Mesendoderm (in vitro differentiated cells): ENCODE measurements around the gene TBC1D8B. TPM values are rescaled to one million over a fixed set of nuclear protein-coding genes. Genes with fewer than 3 reads are reported as not detected.
"Not testable (repeated sequence)": the region's sequence is repeated elsewhere in the genome, so short reads cannot be mapped to it uniquely, and the experiment has no call there.

Experiments
- DNase-seq: peaks from one replicate; pipeline ENCODE4 v3.0.0; 2013
- H2AK5ac ChIP-seq: 2 replicates; pipeline ENCODE4 v1.6.1; 2013; ENCODE audit warnings: low read length, inconsistent platforms
- H2BK120ac ChIP-seq: 2 replicates; pipeline ENCODE4 v1.6.1; 2013; ENCODE audit warnings: low read depth, mild to moderate bottlenecking, low read length, moderate library complexity, mixed read lengths
- H2BK15ac ChIP-seq: replicated peaks from 2 replicates; pipeline ENCODE4 v1.6.1; 2013; ENCODE audit warnings: low read depth, mild to moderate bottlenecking, moderate library complexity
- H2BK5ac ChIP-seq: 2 replicates; pipeline ENCODE4 v1.6.1; 2013; ENCODE audit warnings: low read length, inconsistent platforms
- H3K18ac ChIP-seq: 2 replicates; pipeline ENCODE4 v1.6.1; 2013; ENCODE audit warnings: mild to moderate bottlenecking, low read length, mixed read lengths
- H3K23ac ChIP-seq: one replicate; pipeline ENCODE4 v1.6.1; 2013; ENCODE audit warnings: low read length
- H3K27ac ChIP-seq: 2 replicates; pipeline ENCODE4 v1.5.1; 2013; ENCODE audit warnings: low read depth, mild to moderate bottlenecking, inconsistent platforms, low read length, moderate library complexity
- H3K27me3 ChIP-seq: 2 replicates; pipeline ENCODE4 v1.6.1; 2013; ENCODE audit warnings: low read length, control low read depth, mild to moderate bottlenecking, inconsistent platforms; ENCODE audit not compliant: insufficient read depth, poor library complexity
- H3K36me3 ChIP-seq: 2 replicates; pipeline ENCODE4 v1.6.1; 2013; ENCODE audit warnings: low read length, inconsistent platforms; ENCODE audit not compliant: control insufficient read depth, insufficient read depth
- H3K4ac ChIP-seq: one replicate; pipeline ENCODE4 v1.6.1; 2013; ENCODE audit warnings: low read depth, mild to moderate bottlenecking, low read length, moderate library complexity
- H3K4me1 ChIP-seq: 2 replicates; pipeline ENCODE4 v1.6.1; 2013; ENCODE audit warnings: low read depth, low read length, inconsistent platforms; ENCODE audit not compliant: control insufficient read depth
- H3K4me2 ChIP-seq: 2 replicates; pipeline ENCODE4 v1.6.1; 2013; ENCODE audit warnings: low read length
- H3K4me3 ChIP-seq: 2 replicates; pipeline ENCODE4 v1.5.1; 2013; ENCODE audit warnings: mild to moderate bottlenecking, low read length
- H3K56ac ChIP-seq: one replicate; pipeline ENCODE4 v1.6.1; 2013; ENCODE audit warnings: low read length
- H3K79me1 ChIP-seq: 2 replicates; pipeline ENCODE4 v1.6.1; 2013; ENCODE audit warnings: low read length, inconsistent platforms
- H3K79me2 ChIP-seq: 2 replicates; pipeline ENCODE4 v1.6.1; 2013; ENCODE audit warnings: mild to moderate bottlenecking, low read length; ENCODE audit not compliant: control insufficient read depth, insufficient read depth
- H3K9ac ChIP-seq: 2 replicates; pipeline ENCODE4 v1.6.1; 2013; ENCODE audit warnings: low read length, inconsistent platforms
- H4K5ac ChIP-seq: one replicate; pipeline ENCODE4 v1.6.1; 2013; ENCODE audit warnings: low read length
- H4K8ac ChIP-seq: one replicate; pipeline ENCODE4 v1.6.1; 2013; ENCODE audit warnings: low read depth, mild to moderate bottlenecking, control low read depth, low read length, moderate library complexity
- WGBS: extraction: QIAGEN DNeasy Blood & Tissue Kit; methylation state at CpG from one replicate; pipeline ENCODE4 v1.1.7; 2013; ENCODE audit warnings: low lambda C conversion rate, missing lambda C conversion rate; ENCODE audit not compliant: insufficient coverage; ENCODE audit errors: extremely low coverage; 5-methylcytosine and 5-hydroxymethylcytosine counted together
- polyA plus RNA-seq, 2 experiments: library from polyadenylated mRNA; stranded (reverse); fragments of 200-250 nt; gene quantifications; one replicate each; pipeline ENCODE4 v1.2.3, GENCODE V29; 2013

TBC1D8B gene
- 3.4 TPM for polyA plus RNA-seq (2013, experiment 1 of 2)
- polyA plus RNA-seq (2013, experiment 2 of 2) = 3.7 TPM

DNA sequence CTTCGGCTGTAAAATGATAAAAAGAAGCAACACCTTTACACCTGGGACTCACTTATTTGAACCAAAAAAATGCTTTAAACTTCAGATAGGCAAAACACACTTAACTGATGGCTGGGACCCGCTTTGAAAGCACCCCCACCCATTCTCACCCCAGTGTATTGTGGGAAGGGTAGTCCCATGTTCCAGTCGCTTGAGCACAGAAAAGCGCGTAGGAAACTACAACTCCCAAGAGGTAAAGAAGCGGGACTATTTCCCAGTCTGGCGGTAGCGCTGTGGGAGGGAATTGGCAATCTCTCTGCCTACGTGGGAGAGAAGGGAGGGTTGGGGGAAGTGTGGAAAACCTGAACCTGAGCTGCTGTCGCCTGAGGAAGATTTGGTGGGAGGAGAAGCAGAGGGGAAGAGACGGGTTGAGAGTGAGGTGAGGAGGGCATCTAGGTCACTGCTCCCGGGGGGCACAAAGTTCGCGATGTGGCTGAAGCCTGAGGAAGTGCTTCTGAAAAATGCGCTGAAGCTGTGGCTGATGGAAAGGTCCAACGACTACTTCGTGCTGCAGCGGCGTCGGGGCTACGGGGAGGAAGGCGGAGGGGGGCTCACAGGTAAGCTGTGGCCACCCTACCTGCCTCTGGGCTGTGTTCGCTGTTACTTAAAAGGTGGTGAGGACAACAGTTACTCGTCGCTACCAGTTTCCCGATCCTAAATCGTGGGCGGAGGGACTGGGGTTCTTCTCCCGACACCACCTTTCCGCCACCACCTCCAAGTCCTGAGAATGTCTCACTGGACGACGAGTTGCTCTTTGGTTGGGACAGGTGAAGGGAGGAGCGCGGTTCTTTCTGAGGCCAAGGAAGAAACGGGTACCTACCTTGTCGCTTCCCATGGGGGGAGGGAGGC, at the start of gene TBC1D8B:
Gene TBC1D8B, plus strand, starts transcription at position 286 of the 888 bp plus-strand sequence. Its CDS starts 181 bp downstream, at position 467.
- Histone ChIP-seq H2BK15ac (no peak within 1 kb of the TSS), H2AK5ac (no peak within 1 kb of the TSS), H3K56ac (peak within 1 kb of the TSS; percentile 89), H3K79me2 (no peaks in the 10 kb centered on the region), H3K4me2 (peak within 1 kb of the TSS; percentile 67), H3K9ac (peak within 1 kb of the TSS; percentile 74), H3K23ac (no peak within 1 kb of the TSS), H3K4me3 (peak within 1 kb of the TSS; percentile 77), H3K27me3 (no peaks in the 10 kb centered on the region), H4K8ac (no peak within 1 kb of the TSS), H3K79me1 (no peaks in the 10 kb centered on the region), H3K4ac (no peak within 1 kb of the TSS), H3K36me3 (no peaks in the 10 kb centered on the region), H2BK5ac (no peak within 1 kb of the TSS), H4K5ac (no peak within 1 kb of the TSS), H3K27ac (no peak within 1 kb of the TSS), H3K18ac (no peak within 1 kb of the TSS), H2BK120ac (no peak within 1 kb of the TSS), H3K4me1 (no peaks in the 10 kb centered on the region)
- DNase-seq = peak; percentile 96
- WGBS = no CpG with 5 or more reads among the region's 36 CpGs

DNA sequence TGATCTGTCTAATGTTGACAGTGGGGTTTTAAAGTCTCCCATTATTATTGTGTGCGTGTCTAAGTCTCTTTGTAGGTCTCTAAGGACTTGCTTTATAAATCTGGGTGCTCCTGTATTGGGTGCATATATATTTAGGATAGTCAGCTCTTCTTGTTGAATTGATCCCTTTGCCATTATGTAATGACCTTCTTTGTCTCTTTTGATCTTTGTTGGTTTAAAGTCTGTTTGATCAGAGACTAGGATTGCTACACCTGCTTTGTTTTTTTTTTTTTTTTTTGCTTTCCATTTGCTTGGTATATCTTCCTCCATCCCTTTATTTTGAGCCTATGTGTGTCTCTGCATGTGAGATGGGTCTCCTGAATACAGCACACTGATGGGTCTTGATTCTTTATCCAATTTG, 33.2 kb upstream of the TBC1D8B start:
- not testable (repeated sequence) for H3K4me3 ChIP-seq, H2BK15ac ChIP-seq, H2BK120ac ChIP-seq, H3K18ac ChIP-seq, H3K4ac ChIP-seq, H3K36me3 ChIP-seq, H3K4me1 ChIP-seq, H3K79me1 ChIP-seq, H3K9ac ChIP-seq, DNase-seq, H3K56ac ChIP-seq, H3K79me2 ChIP-seq, H2AK5ac ChIP-seq, H3K4me2 ChIP-seq, H2BK5ac ChIP-seq, H3K27me3 ChIP-seq, H3K23ac ChIP-seq, H4K5ac ChIP-seq, H3K27ac ChIP-seq, H4K8ac ChIP-seq
- WGBS = no CpG with 5 or more reads among the region's 1 CpG

DNA sequence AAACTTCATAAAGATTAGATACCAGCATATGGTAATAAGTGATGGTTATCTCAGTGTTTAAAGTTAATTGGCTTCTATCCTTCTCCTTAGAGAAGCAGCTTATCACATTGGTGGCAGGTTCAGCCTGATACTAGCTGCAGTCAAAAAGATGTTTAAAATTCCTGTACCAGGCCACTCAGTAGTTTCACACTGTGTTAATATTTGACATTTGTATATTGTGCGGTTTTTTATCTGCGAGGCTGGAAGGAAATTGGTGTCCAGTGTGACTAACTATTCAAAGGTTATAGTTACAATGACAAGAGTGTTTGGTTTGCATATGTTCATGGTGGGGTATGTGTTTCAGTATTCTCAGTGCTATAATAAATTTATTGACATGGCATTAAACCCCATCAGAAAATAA, 27.5 kb upstream of the TBC1D8B start:
- WGBS = no CpG with 5 or more reads among the region's 2 CpGs
- Histone ChIP-seq H3K79me1 (no peaks in the 10 kb centered on the region), H3K18ac (no peak overlapping the region), H2AK5ac (no peak overlapping the region), H2BK15ac (no peak overlapping the region), H4K5ac (no peak overlapping the region), H2BK5ac (no peak overlapping the region), H3K4ac (no peak overlapping the region), H3K4me3 (no peak overlapping the region), H2BK120ac (no peak overlapping the region), H3K4me1 (no peaks in the 10 kb centered on the region), H3K79me2 (no peaks in the 10 kb centered on the region), H3K23ac (no peak overlapping the region), H3K27me3 (no peaks in the 10 kb centered on the region), H3K4me2 (no peak overlapping the region), H4K8ac (no peak overlapping the region), H3K9ac (no peak overlapping the region), H3K56ac (no peak overlapping the region), H3K27ac (no peak overlapping the region), H3K36me3 (no peaks in the 10 kb centered on the region)
- DNase-seq = no peak

DNA sequence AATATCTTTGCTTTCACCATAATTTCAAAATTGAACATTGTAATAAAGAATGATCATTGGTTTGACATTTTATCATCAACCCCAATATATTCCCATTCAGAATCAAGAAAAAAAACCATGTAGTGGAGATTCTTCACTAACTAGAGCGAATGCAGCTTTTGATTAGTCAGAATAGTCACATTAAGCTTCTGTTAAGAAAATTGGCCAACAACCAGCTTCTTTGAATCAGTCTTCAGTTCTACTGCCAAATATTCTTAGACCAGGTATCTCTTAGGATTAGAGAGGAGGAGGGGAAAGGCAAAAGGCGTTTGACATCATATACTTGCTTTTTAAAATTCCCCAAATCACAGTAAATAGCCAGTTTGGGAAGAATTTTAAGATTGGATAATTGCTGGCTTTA, 22.2 kb upstream of the TBC1D8B start:
- Histone ChIP-seq H3K79me2 (no peaks in the 10 kb centered on the region), H3K4me3 (no peak overlapping the region), H3K4ac (no peak overlapping the region), H3K56ac (no peak overlapping the region), H3K79me1 (no peaks in the 10 kb centered on the region), H3K27ac (no peak overlapping the region), H2AK5ac (no peak overlapping the region), H3K27me3 (no peaks in the 10 kb centered on the region), H3K18ac (no peak overlapping the region), H3K23ac (no peak overlapping the region), H3K36me3 (no peaks in the 10 kb centered on the region), H3K9ac (no peak overlapping the region), H2BK120ac (no peak overlapping the region), H2BK5ac (no peak overlapping the region), H4K5ac (no peak overlapping the region), H3K4me1 (no peaks in the 10 kb centered on the region), H3K4me2 (no peak overlapping the region), H2BK15ac (no peak overlapping the region), H4K8ac (no peak overlapping the region)
- no peak for DNase-seq
- no CpG with 5 or more reads among the region's 2 CpGs for WGBS

DNA sequence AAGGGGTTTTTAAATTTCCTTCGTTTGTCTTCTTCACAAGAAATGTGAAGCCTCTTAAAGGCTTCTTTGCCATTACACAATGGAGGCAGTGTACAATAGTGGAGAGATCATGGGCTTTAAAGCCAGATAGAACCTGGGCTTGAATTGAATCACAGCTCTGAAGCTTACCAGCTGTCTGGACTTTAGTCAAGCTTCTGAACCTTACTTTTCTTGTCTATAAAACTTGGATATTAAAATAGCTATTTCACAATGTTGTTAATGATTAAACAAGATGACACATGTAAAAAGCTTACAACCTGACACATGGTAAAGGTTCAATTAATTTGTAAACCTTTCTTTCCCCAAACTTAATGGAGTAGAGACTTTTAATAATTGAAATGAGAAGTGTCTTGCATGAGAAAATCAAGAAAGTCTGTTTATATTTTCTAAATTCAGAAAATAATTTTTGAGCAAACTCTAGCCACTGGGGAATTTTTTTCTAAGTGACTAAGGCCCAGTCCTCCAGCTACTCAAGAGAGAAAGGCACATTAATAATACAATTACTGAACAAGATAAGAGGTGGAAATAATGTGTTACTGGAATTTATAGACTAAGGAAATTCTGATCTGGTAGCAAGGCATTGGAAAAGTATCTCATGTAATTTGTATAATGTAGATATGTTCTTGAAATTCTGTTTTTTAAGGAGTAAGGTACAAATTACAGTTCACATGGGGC, 21.7 kb upstream of the TBC1D8B start:
- no peak overlapping the region for H2BK120ac ChIP-seq
- no peak overlapping the region for H2BK15ac ChIP-seq
- no peak overlapping the region for H2AK5ac ChIP-seq
- no peak overlapping the region for H3K27ac ChIP-seq
- H3K4me3 ChIP-seq = no peak overlapping the region
- H3K36me3 ChIP-seq = no peaks in the 10 kb centered on the region
- H3K4ac ChIP-seq = no peak overlapping the region
- H3K4me1 ChIP-seq = no peaks in the 10 kb centered on the region
- no peak overlapping the region for H3K23ac ChIP-seq
- H3K9ac ChIP-seq = no peak overlapping the region
- H3K18ac ChIP-seq = no peak overlapping the region
- WGBS = no CpG with 5 or more reads among the region's 1 CpG
- H2BK5ac ChIP-seq = no peak overlapping the region
- no peaks in the 10 kb centered on the region for H3K79me2 ChIP-seq
- no peak overlapping the region for H3K4me2 ChIP-seq
- no peak overlapping the region for H4K5ac ChIP-seq
- no peaks in the 10 kb centered on the region for H3K27me3 ChIP-seq
- H3K79me1 ChIP-seq = no peaks in the 10 kb centered on the region
- H3K56ac ChIP-seq = no peak overlapping the region
- no peak overlapping the region for H4K8ac ChIP-seq
- no peak for DNase-seq
